Sigmoid colon (tissue), 7 donors: ENCODE data around the gene ADRA1B. TPM values are rescaled to one million over a fixed set of nuclear protein-coding genes. Genes with fewer than 3 reads are reported as not detected.

ENCODE experiments used
- DNase-seq: peaks from one replicate; pipeline ENCODE4 v3.0.0-alpha.2; 2019
- H3K27ac ChIP-seq, 4 donors: fragments of 200-600 bp; sonication (generic); one replicate each; pipeline ENCODE4 v1.5.1; 2016 to 2019; ENCODE audit warnings: mild to moderate bottlenecking in 1 of 4
- H3K27me3 ChIP-seq, 3 donors: fragments of 200-600 bp; sonication (generic); one replicate each; pipeline ENCODE4 v1.5.1; 2019; ENCODE audit warnings: mild to moderate bottlenecking in 1 of 3
- H3K36me3 ChIP-seq, 4 donors: fragments of 200-600 bp; sonication (generic); one replicate each; pipeline ENCODE4 v1.5.1; 2016 to 2019
- H3K4me1 ChIP-seq, 4 donors: fragments of 200-600 bp; sonication (generic); one replicate each; pipeline ENCODE4 v1.5.1; 2017 to 2019
- H3K4me3 ChIP-seq, 4 donors: fragments of 200-600 bp; sonication (generic); one replicate each; pipeline ENCODE4 v1.5.1; 2017 to 2019; ENCODE audit warnings: mild to moderate bottlenecking in 2 of 4, moderate library complexity in 1 of 4
- H3K9me3 ChIP-seq, 4 donors: fragments of 200-600 bp in 3 of 4; sonication (generic) in 3 of 4; one replicate each; pipeline versions ENCODE4 v1.5.1 to v1.6.1; 2013 to 2019
- CTCF ChIP-seq, 4 experiments: fragments of 450-650 bp in 3 of 4; fragments of 200-600 bp in 1 of 4; IDR thresholded peaks; one replicate each; pipeline ENCODE4 v1.5.1; 2016 to 2019; ENCODE audit warnings: antibody characterized with exemption in 4 of 4, mild to moderate bottlenecking in 3 of 4, moderate library complexity in 2 of 4
- EP300 ChIP-seq, 4 donors: sonication (generic); formaldehyde crosslinking; IDR thresholded peaks; one replicate each; pipeline ENCODE4 v1.6.1; 2017; ENCODE audit warnings: antibody characterized with exemption in 4 of 4
- POLR2A ChIP-seq, 2 donors: fragments of 450-650 bp; IDR thresholded peaks; one replicate each; pipeline ENCODE4 v1.6.1; 2016; ENCODE audit warnings: antibody characterized with exemption in 2 of 2, mild to moderate bottlenecking in 2 of 2, moderate library complexity in 2 of 2
- POLR2AphosphoS5 ChIP-seq, 4 donors: sonication (generic); formaldehyde crosslinking; IDR thresholded peaks; one replicate each; pipeline ENCODE4 v1.6.1; 2017; ENCODE audit warnings: antibody characterized with exemption in 4 of 4
- WGBS, 2 donors: extraction: QIAGEN DNeasy Blood & Tissue Kit; methylation state at CpG; one replicate each; pipeline ENCODE4 v1.1.7; 2013; 5-methylcytosine and 5-hydroxymethylcytosine counted together
- intact Hi-C: fragments of 100-400 bp; cut with DNase I; formaldehyde crosslinking; loops from one replicate; pipeline ENCODE4 v1.15.1; 2023
- polyA plus RNA-seq, 3 donors: library from polyadenylated mRNA; stranded (reverse); fragments of 200-250 nt; gene quantifications; one replicate each; pipeline ENCODE4 v1.2.3, GENCODE V29; 2013
- total RNA-seq, 4 donors: library from RNA; depleted of rRNA; stranded (reverse); fragments of >200 nt; gene quantifications; one replicate each; pipeline ENCODE4 v1.1.0, GENCODE V29; 2016
- donor health status: healthy with polysubstance abuse.
- donor health status: Bipolar disorder and iron deficiency.
- donor health status: healthy.

ADRA1B gene
- total and polyA plus RNA-seq, 7 donors = 0.36 to 1.8 (median 0.61) TPM; not detected in 1

DNA sequence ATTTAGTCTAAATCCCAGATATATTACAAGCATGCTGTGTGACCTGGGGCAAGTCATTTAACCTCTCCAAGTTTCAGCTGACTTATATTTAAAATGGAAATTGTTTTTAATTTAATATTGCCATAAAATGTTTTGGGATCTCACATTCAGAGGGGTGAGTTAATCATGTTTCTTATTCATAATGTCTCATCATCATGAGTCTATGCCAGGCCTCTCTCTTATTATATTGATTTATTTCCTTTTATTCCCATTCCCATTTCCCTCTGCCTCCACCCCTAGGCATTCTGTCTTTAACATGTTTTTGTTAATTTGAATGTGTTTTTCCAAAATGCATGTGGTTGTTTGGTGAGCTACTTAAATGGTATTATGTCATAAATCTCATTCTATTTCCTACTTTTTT lies 53.7 kb downstream of the ADRA1B start:
- Histone ChIP-seq H3K36me3 (no peaks in the 10 kb centered on the region), H3K4me1 (peaks cover 0 to 14% (median 4%) of the 10 kb centered on the region in 4 donors), H3K27ac (no peak overlapping the region), H3K9me3 (no peaks in the 10 kb centered on the region), H3K27me3 (peaks cover 12 to 61% (median 33%) of the 10 kb centered on the region in 3 donors), H3K4me3 (no peak overlapping the region)
- no peak for DNase-seq
- intact Hi-C loops = no loop called here
- TF ChIP-seq POLR2A (IDR thresholded peaks at IDR 0.05) = no peak
- no peak for TF ChIP-seq POLR2AphosphoS5 (IDR thresholded peaks at IDR 0.05)
- TF ChIP-seq EP300 (IDR thresholded peaks at IDR 0.05) = no peak
- no peak for TF ChIP-seq CTCF (IDR thresholded peaks at IDR 0.05)

DNA sequence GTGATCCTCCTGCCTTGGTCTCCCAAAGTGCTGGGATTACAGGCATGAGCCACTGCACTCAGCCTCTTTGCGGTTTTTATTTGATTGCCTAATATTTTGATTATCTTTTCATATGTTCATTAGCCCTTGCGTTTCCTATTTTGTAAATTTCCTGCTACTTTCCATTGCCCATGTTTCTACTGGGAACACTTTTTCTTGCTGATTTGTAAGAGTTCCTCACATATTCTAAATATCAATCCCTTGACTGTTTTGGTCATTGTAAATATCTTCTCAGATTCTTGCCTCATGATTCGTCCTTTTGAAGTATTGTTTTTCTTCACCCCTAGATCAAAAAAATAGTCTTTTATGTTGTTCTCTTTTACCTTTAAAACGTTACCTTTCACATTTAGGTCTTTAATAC lies 54.8 kb downstream of the ADRA1B start:
- WGBS, 2 donors = 70 to 81% methylated on average over 4 of the region's 4 CpGs
- Histone ChIP-seq H3K9me3 (no peaks in the 10 kb centered on the region), H3K27me3 (peaks cover 12 to 50% (median 33%) of the 10 kb centered on the region in 3 donors), H3K27ac (no peak overlapping the region), H3K4me3 (no peak overlapping the region), H3K36me3 (no peaks in the 10 kb centered on the region), H3K4me1 (peaks cover 0 to 14% (median 4%) of the 10 kb centered on the region in 4 donors)
- intact Hi-C loops = no loop called here
- no peak for TF ChIP-seq CTCF (IDR thresholded peaks at IDR 0.05)
- TF ChIP-seq EP300 (IDR thresholded peaks at IDR 0.05) = no peak
- no peak for TF ChIP-seq POLR2A (IDR thresholded peaks at IDR 0.05)
- TF ChIP-seq POLR2AphosphoS5 (IDR thresholded peaks at IDR 0.05) = no peak
- no peak for DNase-seq

DNA sequence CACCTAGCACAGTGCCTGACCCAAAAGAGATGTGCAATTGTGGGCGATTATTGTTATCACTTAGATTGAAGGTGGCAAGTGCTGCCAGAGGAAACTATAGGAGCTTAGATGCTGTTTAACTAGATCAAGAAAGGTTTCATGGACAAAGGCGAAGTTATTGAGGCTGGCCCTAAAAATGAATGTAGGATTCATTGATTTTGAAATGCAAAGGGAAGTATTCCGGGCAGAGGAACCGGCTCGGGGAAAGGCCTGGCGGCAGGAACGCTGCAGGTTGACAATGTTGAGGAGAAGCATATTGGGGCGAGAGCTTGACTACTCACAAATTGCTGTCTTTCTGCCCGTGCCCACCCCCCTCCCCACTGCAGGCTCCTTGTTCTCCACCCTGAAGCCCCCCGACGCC lies 55.2 kb downstream of the ADRA1B start:
- H3K27me3 ChIP-seq = peaks cover 12 to 46% (median 33%) of the 10 kb centered on the region in 3 donors
- H3K27ac ChIP-seq = no peak overlapping the region
- no peak for DNase-seq
- 26 to 37% methylated on average over 11 of the region's 11 CpGs for WGBS, 2 donors
- intact Hi-C loops = no loop called here
- H3K36me3 ChIP-seq = no peaks in the 10 kb centered on the region
- TF ChIP-seq EP300 (IDR thresholded peaks at IDR 0.05) (no peak), POLR2A (IDR thresholded peaks at IDR 0.05) (no peak), POLR2AphosphoS5 (IDR thresholded peaks at IDR 0.05) (no peak), CTCF (IDR thresholded peaks at IDR 0.05) (no peak)
- H3K9me3 ChIP-seq = no peaks in the 10 kb centered on the region
- H3K4me3 ChIP-seq = peak overlapping the region in 2 of 4 donors; percentile 37 to 38
- peaks cover 0 to 14% (median 4%) of the 10 kb centered on the region in 4 donors for H3K4me1 ChIP-seq

DNA sequence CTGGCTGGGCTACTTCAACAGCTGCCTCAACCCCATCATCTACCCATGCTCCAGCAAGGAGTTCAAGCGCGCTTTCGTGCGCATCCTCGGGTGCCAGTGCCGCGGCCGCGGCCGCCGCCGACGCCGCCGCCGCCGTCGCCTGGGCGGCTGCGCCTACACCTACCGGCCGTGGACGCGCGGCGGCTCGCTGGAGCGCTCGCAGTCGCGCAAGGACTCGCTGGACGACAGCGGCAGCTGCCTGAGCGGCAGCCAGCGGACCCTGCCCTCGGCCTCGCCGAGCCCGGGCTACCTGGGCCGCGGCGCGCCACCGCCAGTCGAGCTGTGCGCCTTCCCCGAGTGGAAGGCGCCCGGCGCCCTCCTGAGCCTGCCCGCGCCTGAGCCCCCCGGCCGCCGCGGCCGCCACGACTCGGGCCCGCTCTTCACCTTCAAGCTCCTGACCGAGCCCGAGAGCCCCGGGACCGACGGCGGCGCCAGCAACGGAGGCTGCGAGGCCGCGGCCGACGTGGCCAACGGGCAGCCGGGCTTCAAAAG lies 55.7 kb downstream of the ADRA1B start:
- TF ChIP-seq EP300 (IDR thresholded peaks at IDR 0.05) (no peak), POLR2A (IDR thresholded peaks at IDR 0.05) (no peak), CTCF (IDR thresholded peaks at IDR 0.05) (no peak), POLR2AphosphoS5 (IDR thresholded peaks at IDR 0.05) (no peak)
- intact Hi-C loops = no loop called here
- Histone ChIP-seq H3K36me3 (no peaks in the 10 kb centered on the region), H3K27ac (no peak overlapping the region), H3K27me3 (peaks cover 12 to 46% (median 33%) of the 10 kb centered on the region in 3 donors), H3K9me3 (no peaks in the 10 kb centered on the region), H3K4me1 (peaks cover 0 to 14% (median 4%) of the 10 kb centered on the region in 4 donors), H3K4me3 (peak overlapping the region in 3 of 4 donors; percentile 20 to 38 (median 37))
- 1 to 2% methylated on average over 76 of the region's 76 CpGs for WGBS, 2 donors
- DNase-seq = no peak
